Activated CD4-positive, CD25-positive, alpha-beta regulatory T cell treated with anti-CD3 and anti-CD28 coated beads, Interleukin-2, amount 50 U/mL, for 16 hours (primary cell): ENCODE measurements around the gene GYG2.
"Not testable (repeated sequence)": the region's sequence is repeated elsewhere in the genome, so short reads cannot be mapped to it uniquely, and the experiment has no call there.

ENCODE experiments used
- DNase-seq: peaks from one replicate; pipeline ENCODE4 v3.0.0-alpha.2; 2020; ENCODE audit warnings: low read depth, low spot score

The GYG2 gene

GRCh38 chrX:2867206-2867605, 38.5 kb downstream of the GYG2 start:
- DNase-seq = no peak

DNA sequence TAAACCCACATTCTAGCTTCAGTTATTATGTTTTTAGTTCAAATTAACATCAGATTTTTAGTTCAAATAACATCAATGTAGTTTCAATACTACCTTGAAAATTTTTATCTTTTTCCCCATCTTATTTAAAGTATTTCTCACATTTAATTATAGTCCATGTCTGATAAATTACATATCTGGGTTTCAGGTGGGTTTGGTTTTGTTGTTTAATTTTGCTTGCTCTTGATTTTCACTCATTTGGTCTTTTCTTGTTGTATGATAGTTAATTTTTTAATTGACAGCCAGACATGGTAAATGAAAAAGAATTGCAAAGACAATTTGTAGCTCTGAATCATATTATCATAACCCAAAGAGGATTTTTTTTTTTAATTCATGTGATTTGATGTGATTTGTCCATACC, 41.9 kb downstream of the GYG2 start:
- no peak for DNase-seq

- no peak for DNase-seq
Measured at GRCh38 chrX:2871831-2872230, 43.1 kb downstream of the GYG2 start.

- DNase-seq = no peak
Measured at GRCh38 chrX:2872671-2873277, 44.0 kb downstream of the GYG2 start.

DNA sequence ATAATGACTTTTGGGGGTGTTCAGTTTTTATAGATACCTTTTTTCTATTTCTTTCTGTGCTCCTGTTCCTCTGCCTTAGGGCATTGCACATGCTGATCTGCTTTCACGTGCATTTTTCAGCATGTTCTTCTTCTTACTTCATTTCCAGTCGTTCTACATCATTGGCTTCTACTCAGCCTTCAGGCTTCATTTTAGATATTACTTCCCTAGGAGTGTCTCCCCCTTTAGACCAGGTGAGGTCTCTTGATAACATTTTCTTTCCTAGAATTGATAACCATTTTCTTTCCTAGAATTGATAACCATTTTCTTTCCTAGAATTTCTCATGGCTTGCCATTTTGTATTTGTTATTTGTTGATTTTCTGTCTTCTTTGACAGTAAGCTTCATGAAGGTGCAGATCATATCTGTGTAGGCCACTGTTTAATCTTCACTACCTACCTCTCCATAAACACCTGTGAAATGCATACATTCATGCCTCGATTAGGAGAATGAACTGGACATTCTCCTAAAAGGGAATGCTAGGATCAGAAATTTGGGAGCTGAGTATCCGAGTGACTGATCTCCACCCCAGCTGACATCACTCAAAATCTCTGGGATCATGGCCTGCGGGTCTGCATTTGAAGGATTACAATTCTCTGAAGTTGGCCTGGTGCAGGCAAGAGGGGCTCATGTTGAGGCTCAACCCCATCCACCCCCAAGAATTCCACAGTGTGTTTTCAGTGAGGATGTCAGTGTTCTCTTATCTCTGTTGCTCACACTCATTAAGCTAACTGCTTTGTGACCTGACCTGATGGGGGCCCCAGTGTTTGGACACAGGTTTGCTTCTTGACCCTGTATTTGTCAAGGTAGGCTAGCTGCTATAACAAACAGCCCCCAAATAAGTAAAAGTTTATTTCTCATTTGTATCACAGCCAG, 45.7 kb downstream of the GYG2 start:
- no peak for DNase-seq

DNA sequence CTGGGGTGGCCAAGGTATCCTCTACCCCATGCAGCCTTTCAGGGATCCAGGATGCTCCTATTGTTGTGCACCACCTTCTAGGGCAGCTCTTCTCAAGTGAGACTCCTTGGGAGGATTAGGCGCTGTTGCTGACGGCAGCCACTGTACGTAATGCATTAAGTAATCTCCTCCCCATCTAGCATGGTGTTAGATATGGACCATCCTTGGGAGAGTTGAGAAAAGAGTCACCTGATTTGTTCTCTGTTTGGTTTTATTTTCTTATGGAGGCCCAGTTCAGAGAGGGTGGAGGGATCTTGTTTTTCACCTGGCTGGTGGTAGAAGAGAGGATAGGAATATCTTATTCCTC, 46.4 kb downstream of the GYG2 start:
- DNase-seq = no peak

GRCh38 chrX:2875798-2876399, 47.2 kb downstream of the GYG2 start:
- DNase-seq = no peak

GRCh38 chrX:2878563-2878962, 49.8 kb downstream of the GYG2 start:
- DNase-seq = no peak

DNA sequence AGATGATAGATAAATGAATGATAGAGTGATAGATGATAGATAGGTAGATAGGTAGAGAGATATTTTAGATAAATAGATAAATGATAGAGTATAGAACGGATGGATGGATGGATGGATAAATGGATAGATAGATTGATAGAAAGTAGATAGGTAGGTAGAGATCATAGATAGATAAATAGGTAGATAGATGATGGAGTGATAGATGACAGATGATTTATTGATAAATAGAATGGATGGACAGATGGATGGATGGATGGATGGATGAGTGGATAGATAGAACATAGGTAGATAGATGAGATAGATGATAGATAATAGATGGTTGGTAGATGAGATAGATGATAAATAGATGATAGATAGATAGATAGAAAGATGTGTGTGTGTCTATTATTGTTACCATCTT, 50.9 kb downstream of the GYG2 start:
- no peak for DNase-seq

DNA sequence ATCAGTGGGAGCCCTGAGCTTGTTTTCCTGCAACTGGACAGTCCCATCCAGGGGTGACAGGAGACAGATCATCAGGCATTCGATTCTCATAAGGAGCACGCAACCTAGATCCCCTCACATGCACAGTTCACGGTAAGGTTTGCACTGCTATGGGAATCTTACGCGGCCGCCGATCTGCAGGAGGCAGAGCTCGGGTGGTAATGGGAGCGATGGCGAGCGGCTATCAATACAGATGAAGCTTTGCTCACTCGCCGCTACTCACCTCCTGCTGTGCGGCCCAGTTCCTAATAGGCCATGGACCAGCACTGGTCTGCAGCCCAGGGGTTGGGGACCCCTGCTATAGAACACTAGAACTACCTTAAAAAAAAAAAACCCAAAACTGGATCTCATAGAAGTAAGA, 55.0 kb downstream of the GYG2 start:
- DNase-seq = no peak

DNA sequence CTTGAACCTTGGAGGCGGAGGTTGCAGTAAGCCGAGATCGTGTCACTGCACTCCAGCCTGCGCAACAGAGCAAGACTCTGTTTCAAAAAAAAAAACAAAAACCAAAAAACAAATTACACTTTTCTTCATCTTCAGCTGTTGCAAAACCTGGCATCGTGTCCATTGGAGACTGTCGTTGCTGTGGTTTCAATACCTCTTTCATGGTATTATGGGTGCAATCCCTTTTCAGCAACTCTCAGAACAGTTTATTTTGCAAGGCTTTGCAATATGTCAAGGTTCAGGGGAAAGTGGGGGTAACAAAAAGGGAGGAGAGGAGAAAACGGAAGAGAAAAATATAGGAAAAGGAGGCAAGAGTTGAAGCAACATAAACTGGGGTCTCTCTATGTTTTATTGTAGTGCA, 59.6 kb downstream of the GYG2 start:
- DNase-seq = no peak

DNA sequence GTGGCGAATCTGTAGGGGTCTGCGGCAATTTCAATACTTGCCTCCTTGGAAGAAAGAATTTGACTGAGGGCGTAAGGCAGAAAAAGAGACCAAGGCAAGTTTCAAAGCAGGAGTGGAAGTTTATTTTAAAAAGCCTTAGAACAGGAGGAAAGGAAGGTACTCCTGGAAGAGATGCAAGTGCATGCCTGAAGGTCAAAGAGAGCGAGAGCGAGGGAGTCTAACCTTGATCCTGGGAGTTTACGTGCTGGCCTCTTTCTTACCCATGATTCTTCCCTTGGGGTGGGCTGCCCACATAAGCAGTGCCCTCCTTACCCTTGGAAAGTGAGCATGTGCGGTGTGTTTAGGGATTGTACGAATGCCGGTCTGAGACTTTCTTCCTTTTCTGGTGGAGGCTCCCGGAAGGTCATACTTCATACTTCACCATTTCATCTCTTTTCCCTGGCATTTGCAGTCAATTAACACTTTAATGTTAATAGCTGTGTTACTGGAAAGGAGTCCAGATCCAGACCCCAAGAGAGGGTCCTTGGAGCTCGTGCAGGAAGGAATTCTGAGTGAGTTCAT, 60.4 kb downstream of the GYG2 start:
- no peak for DNase-seq

DNA sequence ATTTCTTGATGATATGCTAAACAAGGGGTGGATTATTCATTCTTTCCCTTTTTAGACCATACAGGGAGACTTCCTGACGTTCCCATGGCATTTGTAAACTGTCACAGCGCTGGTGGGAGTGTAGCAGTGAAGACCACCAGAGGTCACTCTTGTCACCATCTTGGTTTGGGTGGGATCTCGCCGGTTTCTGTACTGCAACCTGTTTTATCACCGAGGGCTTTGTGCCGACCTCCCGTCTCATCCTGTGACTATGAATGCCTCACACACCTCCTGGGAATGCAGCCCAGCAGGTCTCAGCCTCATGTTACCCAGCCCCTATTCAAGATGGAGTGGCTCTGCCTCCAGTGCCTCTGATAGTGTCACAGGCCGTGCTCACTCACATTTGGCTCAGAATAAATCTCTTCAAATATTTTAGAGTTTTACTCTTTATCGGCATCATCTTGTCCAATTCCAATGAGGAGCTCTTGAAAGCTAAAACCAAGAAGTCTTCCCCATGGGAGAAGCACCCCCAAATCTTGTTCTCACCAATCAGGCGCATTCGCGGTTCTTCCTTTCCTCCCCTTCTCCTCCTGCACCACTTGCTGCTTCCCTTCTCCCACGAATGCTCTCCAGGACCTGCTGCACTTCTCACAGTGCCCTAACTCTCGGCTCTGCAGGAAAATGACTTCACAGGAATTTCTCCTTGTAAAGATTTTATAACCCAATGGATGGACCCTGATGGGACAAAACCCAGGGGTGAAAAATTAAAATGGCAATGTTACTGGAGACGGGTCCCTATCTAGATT, 61.2 kb downstream of the GYG2 start:
- not testable (repeated sequence) for DNase-seq

GRCh38 chrX:2890536-2891460, 62.1 kb downstream of the GYG2 start:
- not testable (repeated sequence) for DNase-seq

GRCh38 chrX:2892816-2893215, 64.1 kb downstream of the GYG2 start:
- DNase-seq = no peak

GRCh38 chrX:2894885-2895292, 66.2 kb downstream of the GYG2 start:
- DNase-seq = no peak

GRCh38 chrX:2897311-2897689, 68.6 kb downstream of the GYG2 start:
- DNase-seq = no peak

GRCh38 chrX:2897690-2898623, 69.2 kb downstream of the GYG2 start:
- DNase-seq = not testable (repeated sequence)

GRCh38 chrX:2898846-2899512, 70.2 kb downstream of the GYG2 start:
- no peak for DNase-seq
